Rectal smooth muscle tissue (tissue), 1 donor: ENCODE measurements around the gene HIPK2.

Source experiments
- H3K27ac ChIP-seq: one replicate; pipeline ENCODE4 v1.7.0; 2013; ENCODE audit warnings: low read depth, low read length, inconsistent platforms
- H3K27me3 ChIP-seq: one replicate; pipeline ENCODE4 v1.7.0; 2013; ENCODE audit warnings: low read length; ENCODE audit not compliant: control insufficient read depth, insufficient read depth
- H3K36me3 ChIP-seq: one replicate; pipeline ENCODE4 v1.7.0; 2013; ENCODE audit warnings: low read length; ENCODE audit not compliant: control insufficient read depth, insufficient read depth
- H3K4me1 ChIP-seq: one replicate; pipeline ENCODE4 v1.7.0; 2013; ENCODE audit warnings: low read length; ENCODE audit not compliant: control insufficient read depth, insufficient read depth
- H3K4me3 ChIP-seq: one replicate; pipeline ENCODE4 v1.7.0; 2013; ENCODE audit warnings: low read length
- H3K9ac ChIP-seq: one replicate; pipeline ENCODE4 v1.7.0; 2013; ENCODE audit warnings: low read length

HIPK2 gene

DNA sequence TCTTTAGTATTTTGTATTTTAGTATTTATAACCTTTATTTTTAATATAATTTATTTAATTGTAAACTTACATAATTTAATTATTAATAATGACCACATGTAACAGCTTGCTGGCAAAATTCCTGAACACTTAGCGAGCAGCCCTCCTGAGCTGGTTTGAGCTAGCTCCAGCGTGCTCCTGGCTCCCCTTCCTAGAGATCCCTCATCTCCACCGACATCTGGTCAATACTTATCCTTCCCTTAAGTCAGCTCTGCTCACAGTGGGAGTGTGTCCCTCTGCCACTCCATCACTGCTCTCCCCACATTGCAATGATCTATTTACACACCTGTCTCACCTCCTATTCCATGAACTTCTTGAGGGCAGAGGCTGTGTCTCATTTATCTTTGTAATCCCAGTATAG is 30.6 kb upstream of the HIPK2 start:
- Histone ChIP-seq H3K27me3 (no peaks in the 10 kb centered on the region), H3K9ac (no peak overlapping the region), H3K4me3 (no peak overlapping the region), H3K36me3 (no peaks in the 10 kb centered on the region), H3K4me1 (no peaks in the 10 kb centered on the region), H3K27ac (no peak overlapping the region)

DNA sequence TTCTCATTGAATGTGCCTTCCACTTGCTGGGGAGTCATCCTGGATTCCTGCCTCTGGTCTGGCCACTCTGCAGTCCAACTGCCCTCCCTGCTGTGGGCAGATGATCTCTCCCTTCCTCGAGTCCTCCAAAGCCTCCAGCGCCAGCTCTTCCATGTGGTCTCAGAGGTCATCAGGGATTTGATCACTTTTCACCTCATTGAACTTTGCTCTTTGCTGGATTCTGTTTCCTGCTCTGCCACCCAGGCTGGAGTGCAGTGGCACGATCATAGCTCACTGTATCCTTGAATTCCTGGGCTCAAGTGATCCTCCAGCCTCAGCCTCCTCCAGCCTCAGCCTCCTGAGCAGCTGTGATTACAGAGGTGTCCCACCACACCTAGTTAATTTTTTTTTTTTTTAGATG is 29.2 kb upstream of the HIPK2 start:
- H3K9ac ChIP-seq: no peak overlapping the region

DNA sequence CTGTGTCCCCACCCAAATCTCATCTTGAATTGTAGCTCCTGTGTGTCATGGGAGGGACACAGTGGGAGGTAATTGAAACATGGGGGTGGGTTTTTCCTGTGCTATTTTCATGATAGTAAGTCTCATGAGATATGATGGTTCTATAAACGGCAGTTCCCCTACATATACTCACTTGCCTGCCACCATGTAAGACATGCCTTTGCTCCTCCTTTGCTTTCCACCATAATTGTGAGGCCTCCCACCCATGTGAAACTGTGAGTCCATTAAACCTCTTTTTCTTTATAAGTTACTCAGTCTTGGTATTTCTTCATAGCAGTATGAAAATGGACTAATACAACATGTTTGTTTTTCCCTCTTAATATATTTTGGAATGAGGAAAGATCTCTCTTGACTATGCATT is 26.8 kb upstream of the HIPK2 start:
- Histone ChIP-seq H3K27me3 (no peaks in the 10 kb centered on the region), H3K9ac (no peak overlapping the region), H3K36me3 (no peaks in the 10 kb centered on the region), H3K27ac (no peak overlapping the region), H3K4me1 (no peaks in the 10 kb centered on the region), H3K4me3 (no peak overlapping the region)

More for the DNA sequence above, 29.2 kb upstream of the HIPK2 start:
- no peaks in the 10 kb centered on the region for H3K36me3 ChIP-seq
- H3K4me3 ChIP-seq: no peak overlapping the region
- H3K27ac ChIP-seq: no peak overlapping the region
- no peaks in the 10 kb centered on the region for H3K4me1 ChIP-seq
- no peaks in the 10 kb centered on the region for H3K27me3 ChIP-seq

DNA sequence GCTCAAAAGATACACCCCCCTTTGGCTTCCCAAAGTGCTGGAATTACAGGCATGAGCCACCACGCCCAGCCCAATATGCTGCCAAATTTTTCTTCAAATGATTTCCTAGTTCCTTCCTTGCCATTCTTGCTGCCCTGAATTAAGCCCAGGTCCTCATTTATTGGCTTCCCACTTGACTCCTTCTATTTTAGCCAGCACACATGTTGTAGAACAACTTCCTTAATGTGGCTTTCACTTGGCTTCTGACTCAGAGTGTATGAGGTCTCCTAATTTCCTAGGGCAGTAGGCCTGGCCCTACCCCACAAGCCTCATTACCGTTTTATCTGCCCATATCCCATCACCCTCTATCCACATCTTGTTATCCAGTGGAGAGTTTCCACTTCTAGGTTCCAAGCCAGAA is 21.8 kb upstream of the HIPK2 start:
- no peak overlapping the region for H3K9ac ChIP-seq
- H3K27me3 ChIP-seq: no peaks in the 10 kb centered on the region
- no peak overlapping the region for H3K27ac ChIP-seq
- no peaks in the 10 kb centered on the region for H3K4me1 ChIP-seq
- H3K4me3 ChIP-seq: no peak overlapping the region
- H3K36me3 ChIP-seq: no peaks in the 10 kb centered on the region

DNA sequence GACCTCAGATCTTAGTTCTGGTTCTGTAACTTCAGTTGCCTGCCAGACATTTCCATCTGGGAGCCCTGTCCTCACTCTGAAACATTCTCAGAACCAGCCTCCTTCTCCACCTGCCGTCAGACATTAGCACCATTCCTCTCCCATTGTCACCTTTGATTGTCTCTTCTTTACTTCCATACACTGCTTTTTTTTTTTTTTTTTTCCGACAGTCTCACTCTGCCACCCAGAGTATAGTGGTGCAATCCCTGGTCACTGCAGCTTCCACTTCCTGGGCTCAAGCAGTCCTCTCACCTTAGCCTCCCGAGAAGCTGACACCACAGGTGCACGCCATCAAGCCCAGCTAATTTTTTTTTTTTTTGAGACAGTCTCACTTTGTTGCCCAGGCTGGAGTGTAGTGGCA is 21.1 kb upstream of the HIPK2 start:
- no peak overlapping the region for H3K9ac ChIP-seq
- H3K27ac ChIP-seq: no peak overlapping the region
- no peak overlapping the region for H3K4me3 ChIP-seq
- H3K27me3 ChIP-seq: no peaks in the 10 kb centered on the region
- H3K4me1 ChIP-seq: no peaks in the 10 kb centered on the region
- H3K36me3 ChIP-seq: no peaks in the 10 kb centered on the region

DNA sequence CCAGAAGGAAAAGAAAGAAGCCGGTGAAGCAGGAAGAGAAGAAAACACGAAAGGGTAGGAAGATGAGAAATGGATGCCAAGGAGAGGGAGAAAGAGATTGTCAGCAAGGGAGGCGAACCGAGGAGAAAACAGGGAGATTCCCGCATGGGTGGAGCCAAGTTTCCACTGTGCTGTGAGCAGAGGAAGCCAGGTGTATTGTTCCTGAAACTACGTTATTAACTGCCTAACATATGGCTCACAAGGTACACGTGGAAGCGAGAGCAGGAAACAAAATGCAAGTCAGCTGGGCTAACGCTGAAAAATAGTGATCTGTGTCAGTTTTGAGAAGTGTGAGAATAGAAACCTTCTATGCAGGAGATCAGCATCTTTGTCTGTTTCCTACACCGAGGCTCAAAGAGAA is 20.4 kb upstream of the HIPK2 start:
- Histone ChIP-seq H3K36me3 (no peaks in the 10 kb centered on the region), H3K9ac (no peak overlapping the region), H3K4me3 (no peak overlapping the region), H3K4me1 (no peaks in the 10 kb centered on the region), H3K27ac (no peak overlapping the region), H3K27me3 (no peaks in the 10 kb centered on the region)

DNA sequence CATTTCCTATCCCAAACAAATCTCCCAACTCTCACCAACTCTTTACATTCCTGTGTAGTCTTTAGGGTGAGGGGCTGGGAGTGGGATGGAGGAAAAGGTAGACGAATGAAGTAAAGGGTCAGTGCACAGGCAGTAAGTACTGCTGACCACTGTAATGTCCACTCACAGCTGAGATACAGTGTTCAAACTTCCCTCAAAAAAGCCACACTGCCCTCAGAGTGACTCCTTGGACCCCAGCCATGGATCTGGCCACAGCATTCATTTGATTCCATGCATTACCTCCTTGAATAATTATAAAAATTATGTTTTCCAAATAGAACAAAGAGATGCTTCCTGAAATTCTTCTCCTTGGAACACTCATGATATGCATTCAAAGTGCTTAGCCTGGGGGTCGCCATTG is 19.8 kb upstream of the HIPK2 start:
- no peak overlapping the region for H3K9ac ChIP-seq
- no peaks in the 10 kb centered on the region for H3K36me3 ChIP-seq
- H3K4me1 ChIP-seq: no peaks in the 10 kb centered on the region
- H3K4me3 ChIP-seq: no peak overlapping the region
- no peak overlapping the region for H3K27ac ChIP-seq
- no peaks in the 10 kb centered on the region for H3K27me3 ChIP-seq

DNA sequence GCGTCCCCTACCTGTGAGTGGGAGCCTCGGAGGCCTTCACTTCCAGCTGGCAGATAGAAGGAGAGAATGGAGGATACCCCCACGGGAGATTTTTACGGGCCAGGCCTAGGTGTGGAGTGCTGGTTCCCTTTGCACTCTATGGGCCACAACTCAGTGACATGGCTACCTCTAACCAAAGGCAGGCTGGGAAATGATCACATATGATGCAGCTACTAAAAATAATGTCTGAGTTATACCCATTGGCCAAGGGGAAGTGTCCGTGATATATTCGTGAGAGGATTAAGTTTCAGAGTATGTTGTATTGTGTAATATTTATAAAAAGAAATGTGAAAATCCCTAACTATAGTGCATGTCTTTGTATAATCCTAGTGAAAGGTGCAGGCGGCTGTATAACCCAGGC is 13.5 kb upstream of the HIPK2 start:
- Histone ChIP-seq H3K4me3 (no peak overlapping the region), H3K4me1 (no peaks in the 10 kb centered on the region), H3K36me3 (no peaks in the 10 kb centered on the region), H3K9ac (no peak overlapping the region), H3K27me3 (no peaks in the 10 kb centered on the region), H3K27ac (no peak overlapping the region)

DNA sequence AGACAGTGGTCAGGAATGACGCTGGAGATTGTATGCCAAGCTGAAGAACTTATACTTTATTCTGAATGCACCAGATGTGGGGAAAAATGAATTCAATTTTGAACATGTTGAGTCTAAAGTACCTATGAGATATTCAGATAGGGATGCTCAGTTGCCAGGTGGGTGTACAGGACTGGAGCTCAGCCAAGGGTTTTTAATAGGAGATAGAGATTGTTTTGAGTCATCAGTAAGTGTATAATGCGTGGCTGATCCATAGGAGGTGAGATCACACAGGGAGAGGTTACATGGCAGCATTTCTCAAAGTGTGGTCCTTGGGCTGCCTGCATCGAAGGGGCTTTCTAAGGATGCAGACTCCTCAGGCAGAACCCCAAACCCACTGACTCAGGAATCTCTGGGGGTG is 6.8 kb upstream of the HIPK2 start:
- Histone ChIP-seq H3K9ac (no peak overlapping the region), H3K4me1 (no peaks in the 10 kb centered on the region), H3K36me3 (no peaks in the 10 kb centered on the region), H3K27me3 (no peaks in the 10 kb centered on the region), H3K4me3 (no peak overlapping the region), H3K27ac (no peak overlapping the region)

DNA sequence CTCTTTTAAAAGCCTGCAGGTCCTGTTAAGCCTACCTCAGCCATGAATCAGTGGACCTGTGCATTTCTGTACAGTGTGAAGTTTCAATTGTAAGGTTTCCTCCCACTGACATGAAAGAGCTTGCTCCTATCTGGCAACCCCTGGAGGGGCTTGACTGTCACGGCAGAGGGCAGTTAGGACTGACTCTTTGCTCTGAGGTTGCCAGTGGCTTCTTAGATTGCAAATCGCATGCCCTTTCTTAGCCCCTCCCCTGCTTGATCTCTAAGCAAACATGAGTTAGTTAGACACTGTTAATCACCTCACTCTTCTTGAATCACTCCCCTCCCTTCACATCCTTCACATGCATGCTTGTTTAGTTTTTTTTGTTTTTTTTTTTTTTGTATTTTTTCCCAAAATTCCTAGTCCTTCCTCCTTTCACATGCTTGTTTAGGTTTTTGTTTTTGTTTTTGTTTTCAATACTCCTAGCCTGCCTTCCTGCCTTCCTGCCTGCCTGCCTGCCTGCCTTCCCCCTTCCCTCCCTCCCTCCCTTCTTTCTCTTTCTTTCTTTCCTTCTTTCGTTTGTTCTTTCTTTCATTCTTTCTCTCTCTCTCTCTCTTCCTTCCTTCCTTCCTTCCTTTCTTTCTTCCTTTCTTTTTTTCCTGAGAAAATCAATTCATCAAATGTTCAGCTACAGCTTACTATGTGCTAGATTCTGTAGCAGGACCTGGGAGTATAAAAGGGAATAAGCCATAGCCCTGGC is 6.0 kb upstream of the HIPK2 start:
- Histone ChIP-seq H3K27me3 (no peaks in the 10 kb centered on the region), H3K4me3 (no peak overlapping the region), H3K27ac (no peak overlapping the region), H3K4me1 (no peaks in the 10 kb centered on the region), H3K9ac (no peak overlapping the region), H3K36me3 (no peaks in the 10 kb centered on the region)

DNA sequence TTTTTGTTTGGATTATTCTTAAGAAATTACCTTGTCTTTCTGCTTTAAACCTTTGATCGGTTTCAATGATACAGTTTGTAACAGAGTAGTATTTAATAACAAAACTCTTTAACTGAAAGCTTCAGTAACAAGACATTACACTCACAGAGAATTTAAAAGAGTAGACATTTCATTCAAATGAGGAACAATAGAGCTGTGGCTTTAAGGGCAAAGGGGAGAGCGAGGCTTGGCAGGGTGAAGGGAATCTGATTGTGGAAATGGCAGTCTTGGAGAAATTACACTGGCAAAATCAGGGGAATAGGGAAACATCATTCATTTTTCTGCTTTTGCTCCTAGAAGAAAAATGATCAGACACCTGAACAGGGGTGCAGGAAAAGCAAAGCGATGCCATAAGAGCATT is 5.1 kb upstream of the HIPK2 start:
- H3K27me3 ChIP-seq: no peaks in the 10 kb centered on the region
- H3K9ac ChIP-seq: no peak overlapping the region
- H3K4me1 ChIP-seq: no peaks in the 10 kb centered on the region
- H3K36me3 ChIP-seq: no peaks in the 10 kb centered on the region
- H3K27ac ChIP-seq: no peak overlapping the region
- H3K4me3 ChIP-seq: no peak overlapping the region

DNA sequence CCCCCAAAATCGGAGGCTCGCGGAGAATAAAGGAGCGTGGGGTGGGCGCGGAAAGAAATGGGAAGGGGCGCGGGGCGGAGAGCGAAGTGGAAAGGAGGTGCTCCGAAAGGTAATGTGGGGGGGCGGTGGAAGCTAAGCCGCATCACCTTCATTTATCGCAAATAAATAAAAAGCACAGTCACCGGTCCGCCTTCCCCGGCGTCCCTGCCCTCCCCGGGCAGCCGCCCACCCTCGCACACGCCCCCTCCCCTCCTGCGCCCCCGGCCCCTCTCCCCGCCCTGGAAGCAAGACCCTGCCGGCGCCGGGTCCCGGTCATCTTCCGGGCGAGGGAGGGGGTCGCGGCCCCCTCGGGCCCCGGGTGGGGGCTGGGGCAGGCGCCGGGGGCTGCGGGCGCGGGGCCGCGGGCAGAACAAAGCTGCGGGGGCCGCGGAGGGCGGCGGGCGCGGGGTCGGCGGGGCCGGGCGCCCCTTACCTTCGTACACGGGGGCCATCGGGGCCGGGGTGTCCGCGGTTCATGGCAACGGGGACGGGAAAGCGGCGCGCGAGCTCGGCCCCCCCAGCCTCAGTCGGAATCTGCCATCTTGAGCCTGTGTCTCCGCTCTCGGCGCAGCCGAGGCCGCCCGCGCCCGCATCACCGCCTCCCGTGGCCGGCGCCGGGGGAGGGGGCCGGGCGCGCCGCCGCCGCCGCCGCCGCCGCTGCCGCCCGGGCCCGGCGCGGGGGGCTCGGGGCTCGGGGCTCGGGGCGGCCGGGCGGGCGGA is 486 bp downstream of the HIPK2 start:
- Histone ChIP-seq H3K36me3 (no peaks in the 10 kb centered on the region), H3K4me3 (peak overlapping the region; percentile 92), H3K27ac (peak overlapping the region; percentile 67), H3K4me1 (peaks cover 3% of the 10 kb centered on the region), H3K9ac (peak overlapping the region; percentile 62), H3K27me3 (no peaks in the 10 kb centered on the region)
